ENCODE measurements around the gene KDM8.

- no peak for TF ChIP-seq EZH2 (IDR thresholded peaks at IDR 0.05; ENCODE audit: low read length, unreplicated experiment)
- TF ChIP-seq EZH2phosphoT487 (IDR thresholded peaks at IDR 0.05; ENCODE audit: borderline replicate concordance, low read length): no peak
- no peak for TF ChIP-seq CTCF (conservative IDR thresholded peaks at IDR 0.05; ENCODE audit: low read depth, low read length)
These were observed 15.4 kb downstream of the KDM8 start for GRCh38 chr16:27218756-27219155.
